DOHH2 (cell line): ENCODE measurements around the gene GTF2H3.

ENCODE experiments used
- CTCF ChIP-seq: fragments of 200-600 bp; sonication (generic); IDR thresholded peaks from one replicate; pipeline ENCODE4 v1.5.1; 2014; ENCODE audit warnings: antibody characterized with exemption, mild to moderate bottlenecking, low read depth, low read length; ENCODE audit not compliant: poor library complexity, severe bottlenecking
- EZH2phosphoT487 ChIP-seq: fragments of 200-600 bp; sonication (generic); IDR thresholded peaks from 2 replicates; pipeline ENCODE4 v1.6.1; 2017; ENCODE audit warnings: borderline replicate concordance, mild to moderate bottlenecking, antibody characterized with exemption, low read length, moderate library complexity, mixed read lengths

GRCh38 chr12:123707466-123707865 is 73.8 kb downstream of the GTF2H3 start:
- no peak for TF ChIP-seq EZH2phosphoT487
- no peak for TF ChIP-seq CTCF
